A673 (cell line): Measurements from ENCODE around the gene TMEM88.

ENCODE experiments used
- CTCF ChIP-seq: fragments of 300-800, 200-600 bp; sonication (generic); conservative IDR thresholded peaks from 2 replicates; pipeline ENCODE4 v1.5.1; 2017; ENCODE audit warnings: low read depth, mild to moderate bottlenecking, antibody characterized with exemption, low read length, moderate library complexity, mixed read lengths
- EZH2 ChIP-seq: fragments of 200-600 bp; sonication (generic); IDR thresholded peaks from 2 replicates; pipeline ENCODE4 v1.6.1; 2017; ENCODE audit warnings: borderline replicate concordance, low read depth, mild to moderate bottlenecking, mixed read lengths, antibody characterized with exemption, low read length; ENCODE audit not compliant: poor library complexity, severe bottlenecking

- no peak for TF ChIP-seq CTCF
- no peak for TF ChIP-seq EZH2
Measured at GRCh38 chr17:7822126-7822525, 32.7 kb upstream of the TMEM88 start.
